GM18858 (cell line): Measurements from ENCODE around the gene SPINK2.

ENCODE experiments used
- ATAC-seq: cut with Tn5 transposase; IDR thresholded peaks from one replicate; pipeline ENCODE4 v1.9.1; 2021; ENCODE audit not compliant: unreplicated experiment

The SPINK2 gene

DNA sequence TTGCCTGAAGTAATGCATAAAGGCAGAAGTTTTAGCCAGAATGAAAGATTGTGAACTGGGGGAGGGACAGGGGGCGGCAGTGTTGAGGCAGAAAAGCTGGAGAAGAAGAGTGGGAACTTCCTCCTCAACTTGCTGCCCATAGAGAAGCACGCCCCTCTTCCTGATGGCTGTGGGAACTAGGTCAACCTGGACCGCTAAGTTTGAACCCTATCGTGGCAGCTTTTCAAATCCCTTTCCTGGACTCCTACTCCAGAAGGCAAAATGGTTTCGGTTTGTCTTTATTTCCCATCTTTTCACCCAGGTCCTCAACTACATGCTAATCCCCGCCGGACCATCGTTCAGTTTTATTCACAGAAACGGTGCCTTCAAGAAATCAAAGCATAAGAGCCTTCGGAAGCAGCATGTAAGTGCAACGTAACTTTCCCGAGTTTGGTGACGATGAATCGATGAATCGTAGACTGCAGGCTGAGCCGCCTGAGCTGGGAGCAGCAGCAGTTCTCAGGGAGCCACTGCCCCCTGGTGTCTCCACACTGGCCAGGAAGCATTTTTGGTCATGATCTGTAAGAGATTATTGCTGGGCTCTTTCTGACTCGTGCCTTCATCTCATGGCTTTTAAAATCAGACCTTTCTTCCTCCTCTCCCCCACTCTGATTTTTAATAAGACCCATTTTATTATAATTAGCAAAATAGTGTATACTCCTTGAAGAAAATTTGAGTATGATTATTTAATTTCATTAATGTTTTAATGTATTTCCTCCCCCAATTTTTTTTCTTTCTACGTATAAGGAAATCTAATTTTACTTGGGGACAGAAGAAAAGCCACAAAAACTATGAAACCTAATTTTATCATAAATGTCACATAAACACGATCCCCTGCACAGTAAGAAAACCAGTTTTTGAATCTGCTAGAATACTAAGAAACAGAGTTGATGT is 21.4 kb downstream of the SPINK2 start:
- ATAC-seq = peak; percentile 82

DNA sequence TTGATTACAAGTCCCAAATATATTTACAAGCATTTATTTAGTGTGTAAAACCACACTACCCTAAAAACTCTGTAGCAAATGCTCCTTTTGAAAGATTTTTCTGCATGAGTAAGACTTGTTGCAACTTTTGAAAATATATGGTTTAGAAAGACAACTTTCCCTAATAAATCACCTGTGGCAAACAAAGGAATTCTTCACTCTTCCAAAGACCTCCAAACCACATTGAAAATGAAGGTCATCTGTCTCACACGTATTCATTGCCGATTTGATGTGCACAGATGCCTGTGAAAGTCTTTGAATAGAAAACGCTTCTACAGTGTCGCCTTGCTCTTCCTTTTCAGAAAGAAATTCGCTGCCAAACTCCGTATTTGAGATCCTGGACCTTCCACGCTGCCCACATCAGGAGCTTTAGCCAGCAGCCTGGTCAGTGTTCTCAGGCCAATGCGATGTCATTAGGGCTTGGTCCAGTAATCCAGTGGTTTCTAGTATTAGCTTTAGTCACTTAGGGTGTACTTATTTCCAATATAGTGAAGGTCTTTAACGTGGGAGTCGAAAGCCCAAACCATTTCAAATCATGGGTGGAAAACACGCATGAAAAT is 22.2 kb downstream of the SPINK2 start:
- no peak for ATAC-seq

DNA sequence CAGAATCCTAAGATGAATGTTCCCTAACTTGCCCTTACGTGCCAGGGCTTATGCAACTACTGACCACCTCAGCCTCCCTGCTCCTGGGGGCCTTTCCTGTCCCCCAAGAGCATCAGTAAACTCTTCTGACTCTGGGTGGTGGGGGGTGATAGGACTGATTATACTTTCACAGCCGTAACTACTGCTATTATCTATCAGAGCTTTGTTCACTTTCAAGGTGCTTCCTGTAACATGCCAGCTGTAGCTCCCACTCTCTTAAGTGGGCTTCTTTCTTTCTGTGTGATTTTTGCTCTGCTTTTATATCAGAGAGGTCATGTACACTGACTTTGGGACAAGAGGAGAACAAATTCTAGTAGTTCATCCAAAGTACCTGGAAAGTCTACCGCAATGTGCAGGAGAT is 25.3 kb downstream of the SPINK2 start:
- ATAC-seq = no peak

DNA sequence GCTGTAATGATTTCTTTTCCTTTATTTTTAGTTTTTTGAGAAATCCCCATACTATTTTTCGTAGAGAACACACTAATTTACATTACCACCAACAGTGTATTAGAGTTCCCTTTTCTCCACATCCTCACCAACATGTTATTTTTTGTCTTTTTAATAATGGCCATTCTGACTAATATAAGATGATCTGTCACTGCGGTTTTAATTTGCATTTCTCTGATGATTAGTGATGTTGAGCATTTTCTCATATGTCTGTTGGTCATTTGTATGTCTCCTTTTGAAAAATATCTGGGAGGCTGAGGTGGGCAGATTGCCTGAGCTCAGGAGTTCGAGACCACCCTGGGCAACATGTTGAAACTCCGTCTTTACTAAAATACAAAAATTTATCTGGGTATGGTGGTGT is 30.2 kb downstream of the SPINK2 start:
- ATAC-seq = peak; percentile 78

DNA sequence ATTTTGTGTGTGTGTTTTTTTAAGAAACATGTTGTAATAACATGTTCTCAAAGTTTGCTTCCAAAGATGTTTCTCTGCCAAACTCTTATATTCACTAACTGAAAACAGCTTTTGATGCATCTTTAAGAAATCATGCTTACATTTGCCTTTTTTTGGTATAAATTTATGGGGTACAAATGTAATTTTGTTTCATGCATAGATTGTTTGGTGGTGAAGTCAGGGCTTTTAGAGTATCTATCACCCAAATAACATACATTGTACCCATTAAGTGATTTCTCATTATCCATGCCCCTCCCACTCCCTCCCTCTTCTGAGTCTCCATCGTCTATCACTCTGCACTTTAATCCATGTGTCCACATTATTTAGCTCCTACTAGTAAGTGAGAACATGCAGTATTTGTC is 30.8 kb downstream of the SPINK2 start:
- ATAC-seq = no peak

- no peak for ATAC-seq
Observed at GRCh38 chr4:56788081-56788480, 33.4 kb downstream of the SPINK2 start.

GRCh38 chr4:56787380-56787779 is 34.1 kb downstream of the SPINK2 start:
- ATAC-seq = no peak

DNA sequence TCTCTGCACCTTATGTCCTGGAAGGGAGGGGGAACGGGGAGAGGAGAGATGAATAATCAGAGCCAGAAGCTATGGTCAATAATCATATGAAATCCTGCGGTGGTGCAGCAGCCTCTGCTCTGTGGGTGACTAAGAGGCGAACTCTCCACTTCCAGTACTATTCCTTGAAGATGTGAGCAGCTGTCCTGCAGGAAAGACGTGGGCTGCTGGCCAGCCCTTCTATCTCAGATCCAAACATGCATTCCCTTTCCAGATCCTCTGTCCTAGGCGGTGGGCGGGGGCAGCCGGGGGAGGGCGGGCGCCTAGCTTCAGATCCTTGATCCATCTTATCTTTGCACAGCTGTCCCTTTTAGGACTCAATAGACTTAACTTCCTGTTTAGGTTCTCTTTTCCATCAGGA is 34.5 kb downstream of the SPINK2 start:
- no peak for ATAC-seq

DNA sequence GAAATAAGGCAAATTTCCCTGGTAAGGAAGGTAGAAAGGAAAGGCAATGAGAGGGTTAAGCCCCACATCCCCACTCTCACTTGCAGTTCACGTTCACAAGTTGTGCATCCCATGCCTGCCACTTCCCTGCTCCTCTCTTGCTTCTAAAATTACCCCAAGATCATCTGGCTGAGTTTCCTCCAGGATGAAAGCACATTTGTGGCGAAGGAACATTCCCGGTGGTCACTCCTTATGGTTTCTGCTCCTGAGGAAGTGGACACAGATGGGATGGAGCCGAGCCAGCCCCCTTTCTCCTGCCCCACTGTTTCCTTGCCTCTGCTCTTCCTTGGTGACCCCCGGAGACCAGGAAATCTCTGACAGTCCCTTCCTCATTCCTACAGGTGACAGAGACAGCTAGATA is 37.5 kb downstream of the SPINK2 start:
- ATAC-seq = no peak

- ATAC-seq = no peak
Observed at GRCh38 chr4:56782019-56782418, 39.5 kb downstream of the SPINK2 start.

DNA sequence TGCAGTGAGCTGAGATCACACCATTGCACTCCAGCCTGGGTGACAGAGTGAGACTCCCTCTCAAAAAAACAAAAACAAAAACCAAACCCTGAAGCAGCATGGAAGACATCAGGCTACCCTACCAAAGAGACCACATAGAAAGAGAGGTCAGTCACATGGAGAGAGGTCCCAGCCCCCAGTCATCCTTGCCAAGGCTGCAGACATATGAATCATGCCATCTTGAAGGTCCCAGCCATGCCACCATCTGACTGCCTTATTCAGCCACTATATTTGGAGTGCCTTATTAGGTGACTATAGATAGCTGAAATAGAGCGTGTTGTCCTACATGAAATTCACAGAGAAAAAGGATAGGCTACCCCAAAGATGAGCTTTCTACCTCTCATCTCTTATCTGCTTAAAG is 48.2 kb downstream of the SPINK2 start:
- no peak for ATAC-seq

- ATAC-seq = no peak
Observed at GRCh38 chr4:56772134-56772533, 49.4 kb downstream of the SPINK2 start.

GRCh38 chr4:56768763-56769162 is 52.7 kb downstream of the SPINK2 start:
- ATAC-seq = no peak

GRCh38 chr4:56768316-56768715 is 53.2 kb downstream of the SPINK2 start:
- no peak for ATAC-seq

- ATAC-seq = no peak
Observed at GRCh38 chr4:56767567-56767966, 53.9 kb downstream of the SPINK2 start.

- ATAC-seq = no peak
Observed at GRCh38 chr4:56764775-56765174, 56.7 kb downstream of the SPINK2 start.

- no peak for ATAC-seq
Observed at GRCh38 chr4:56764223-56764622, 57.3 kb downstream of the SPINK2 start.

GRCh38 chr4:56762484-56763250 is 58.8 kb downstream of the SPINK2 start:
- ATAC-seq = no peak

DNA sequence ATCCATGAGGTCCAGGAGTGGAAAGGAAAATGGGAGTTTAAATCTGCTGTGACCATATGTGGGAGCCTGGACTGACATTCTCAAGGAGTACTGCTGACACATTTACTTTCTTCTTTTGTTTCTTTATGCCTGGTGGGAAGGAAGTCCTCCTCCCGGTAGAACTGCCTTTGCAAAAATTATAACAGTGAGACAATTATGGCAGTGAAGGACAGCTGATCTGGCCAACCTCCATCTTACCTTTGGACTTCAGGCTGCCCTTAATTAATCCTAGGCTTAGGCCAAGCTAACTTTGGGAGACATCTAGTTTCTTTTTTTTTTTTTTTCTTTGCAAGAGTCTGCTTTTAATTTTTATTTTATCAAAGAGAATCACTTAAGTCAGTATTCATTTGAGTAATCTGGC is 61.3 kb downstream of the SPINK2 start:
- no peak for ATAC-seq
